Right lung (tissue), 5 donors: ENCODE data around the gene PLEKHN1. TPM values are rescaled to one million over a fixed set of nuclear protein-coding genes. Genes with fewer than 3 reads are reported as not detected.

ENCODE experiments used
- DNase-seq, 2 donors: peaks; one replicate each; pipeline ENCODE4 v3.0.0-alpha.2; 2013
- polyA plus RNA-seq, 5 donors: library from polyadenylated mRNA; unstranded; fragments of 120-200 nt; gene quantifications; one replicate each; pipeline versions ENCODE4 v1.2.1 to v1.2.3, GENCODE V29; 2013; ENCODE audit warnings: inconsistent platforms in 1 of 5, low replicate concordance in 1 of 5; ENCODE audit not compliant: insufficient read length in 5 of 5, insufficient read depth in 1 of 5

PLEKHN1 gene
- polyA plus RNA-seq, 5 donors = 0.24 to 1.1 (median 0.45) TPM

GRCh38 chr1:960363-961131 is 5.7 kb upstream of the PLEKHN1 start, which contains the start of gene KLHL17:
TSS of gene KLHL17 (plus strand) at chr1:960584. CDS start at chr1:960694, 110 bp downstream.
- DNase-seq = peak in 1 of 2 donors; percentile 30

DNA sequence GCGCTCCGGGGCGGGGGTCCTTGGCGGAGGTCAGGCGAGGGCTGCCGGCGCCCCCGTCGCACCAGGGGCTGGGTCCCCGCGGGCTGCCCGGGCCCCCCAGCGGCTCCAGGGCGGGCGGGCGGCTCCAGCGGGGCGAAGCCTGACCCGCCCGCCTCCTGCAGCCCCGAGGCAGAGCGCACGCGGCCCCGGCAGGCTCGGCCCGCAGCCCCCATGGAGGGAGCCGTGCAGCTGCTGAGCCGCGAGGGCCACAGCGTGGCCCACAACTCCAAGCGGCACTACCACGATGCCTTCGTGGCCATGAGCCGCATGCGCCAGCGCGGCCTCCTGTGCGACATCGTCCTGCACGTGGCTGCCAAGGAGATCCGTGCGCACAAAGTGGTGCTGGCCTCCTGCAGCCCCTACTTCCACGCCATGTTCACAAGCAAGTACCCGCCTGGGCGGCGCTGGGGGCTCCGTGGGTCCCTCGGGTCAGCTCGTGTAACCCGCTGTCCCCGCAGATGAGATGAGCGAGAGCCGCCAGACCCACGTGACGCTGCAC is 5.1 kb upstream of the PLEKHN1 start:
- DNase-seq = no peak

DNA sequence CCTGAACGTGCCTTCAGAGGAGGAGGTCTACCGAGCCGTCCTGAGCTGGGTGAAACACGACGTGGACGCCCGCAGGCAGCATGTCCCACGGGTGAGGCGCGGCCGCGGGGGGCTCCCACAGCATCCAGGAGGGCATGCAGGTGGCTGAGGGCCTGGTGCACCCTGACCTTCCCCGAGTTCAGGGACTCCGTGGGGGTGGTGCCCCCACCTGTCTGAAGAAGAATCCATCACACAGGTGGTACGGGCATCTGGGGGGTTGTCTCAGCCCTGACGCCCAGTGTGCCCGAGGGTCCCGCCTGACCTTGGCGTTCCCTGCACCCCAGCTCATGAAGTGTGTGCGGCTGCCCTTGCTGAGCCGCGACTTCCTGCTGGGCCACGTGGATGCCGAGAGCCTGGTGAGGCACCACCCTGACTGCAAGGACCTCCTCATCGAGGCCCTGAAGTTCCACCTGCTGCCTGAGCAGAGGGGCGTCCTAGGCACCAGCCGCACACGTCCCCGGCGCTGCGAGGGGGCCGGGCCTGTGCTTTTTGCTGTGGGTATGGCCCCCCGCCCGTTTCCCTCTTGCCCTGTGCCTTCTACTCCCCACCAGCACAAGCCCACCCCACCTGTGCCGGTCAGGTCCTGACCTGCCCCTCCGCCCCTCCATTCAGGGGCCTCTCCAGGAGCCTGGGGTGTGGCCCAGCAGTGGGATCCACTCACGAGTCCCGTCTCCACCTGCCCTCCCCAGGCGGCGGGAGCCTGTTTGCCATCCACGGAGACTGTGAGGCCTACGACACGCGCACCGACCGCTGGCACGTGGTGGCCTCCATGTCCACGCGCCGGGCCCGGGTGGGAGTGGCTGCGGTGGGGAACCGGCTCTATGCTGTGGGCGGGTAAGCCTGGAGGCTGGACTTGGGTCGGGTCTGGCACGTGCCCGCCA is 3.6 kb upstream of the PLEKHN1 start:
- no peak for DNase-seq

DNA sequence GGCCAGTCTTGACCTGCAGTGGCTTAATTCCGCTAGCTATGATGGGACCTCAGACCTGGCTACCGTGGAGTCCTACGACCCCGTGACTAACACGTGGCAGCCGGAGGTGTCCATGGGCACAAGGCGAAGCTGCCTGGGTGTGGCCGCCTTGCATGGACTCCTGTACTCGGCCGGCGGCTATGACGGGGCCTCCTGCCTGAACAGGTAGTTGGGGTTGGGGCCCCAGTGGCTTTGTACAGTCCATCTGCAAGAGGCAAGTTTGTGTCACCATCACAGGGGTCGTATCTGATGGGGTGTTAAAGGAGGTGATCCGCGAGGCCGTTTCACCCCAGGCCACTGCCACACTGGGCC is 3.0 kb upstream of the PLEKHN1 start:
- no peak for DNase-seq

DNA sequence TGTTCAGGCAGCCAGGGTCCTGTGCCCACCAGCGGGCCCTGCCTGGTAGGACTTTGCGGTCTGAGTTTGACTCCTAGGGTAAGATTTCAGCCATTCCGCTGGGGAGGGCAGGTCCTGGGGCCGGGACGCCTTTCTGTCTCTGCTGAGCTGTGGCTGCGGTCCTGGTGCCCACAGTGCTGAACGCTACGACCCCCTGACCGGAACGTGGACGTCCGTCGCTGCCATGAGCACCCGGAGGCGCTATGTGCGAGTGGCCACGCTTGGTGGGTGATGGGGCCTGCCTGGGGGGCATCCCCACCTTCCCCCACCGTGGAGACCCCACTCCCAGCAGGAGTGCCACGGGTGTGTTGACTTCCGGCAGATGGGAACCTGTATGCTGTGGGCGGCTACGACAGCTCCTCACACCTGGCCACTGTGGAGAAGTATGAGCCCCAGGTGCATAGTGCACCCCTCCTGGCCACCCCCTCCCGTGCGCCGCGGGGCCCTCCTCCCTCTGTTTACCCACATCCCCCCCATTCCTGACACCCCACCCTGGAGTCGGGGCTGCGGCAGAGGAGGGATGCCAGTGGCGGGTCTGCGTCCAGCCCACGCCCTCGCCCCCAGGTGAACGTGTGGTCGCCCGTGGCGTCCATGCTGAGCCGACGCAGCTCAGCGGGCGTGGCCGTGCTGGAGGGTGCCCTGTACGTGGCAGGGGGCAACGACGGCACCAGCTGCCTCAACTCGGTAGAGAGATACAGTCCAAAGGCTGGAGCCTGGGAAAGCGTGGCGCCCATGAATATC is 2.3 kb upstream of the PLEKHN1 start:
- no peak for DNase-seq

DNA sequence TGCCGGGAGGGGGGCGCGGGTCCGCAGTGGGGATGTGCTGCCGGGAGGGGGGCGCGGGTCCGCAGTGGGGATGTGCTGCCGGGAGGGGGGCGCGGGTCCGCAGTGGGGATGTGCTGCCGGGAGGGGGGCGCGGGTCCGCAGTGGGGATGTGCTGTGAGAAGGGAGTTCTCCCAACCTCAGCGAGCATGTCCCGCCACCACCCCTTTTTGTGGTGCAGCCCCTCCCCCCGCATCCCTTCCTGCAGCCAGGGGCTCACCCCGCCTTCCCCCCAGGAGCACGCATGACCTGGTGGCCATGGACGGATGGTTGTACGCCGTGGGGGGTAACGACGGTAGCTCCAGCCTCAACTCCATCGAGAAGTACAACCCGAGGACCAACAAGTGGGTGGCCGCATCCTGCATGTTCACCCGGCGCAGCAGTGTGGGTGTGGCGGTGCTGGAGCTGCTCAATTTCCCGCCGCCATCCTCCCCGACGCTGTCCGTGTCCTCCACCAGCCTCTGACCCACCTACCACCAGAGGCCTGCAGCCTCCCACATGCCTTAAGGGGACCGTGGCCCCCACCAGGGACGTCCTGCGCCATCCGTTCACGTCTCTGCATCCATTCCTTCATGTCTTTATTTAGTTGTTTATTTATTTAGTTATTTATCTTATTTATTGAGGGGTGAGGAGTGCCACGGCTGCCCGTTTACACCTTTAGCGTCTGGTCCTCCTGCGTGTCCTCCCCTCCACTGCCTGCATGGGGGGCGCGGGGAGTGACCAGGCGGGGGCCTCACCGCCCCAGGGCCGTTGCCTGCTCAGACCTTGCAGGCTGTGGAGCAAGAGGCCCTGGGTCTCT is 1.4 kb upstream of the PLEKHN1 start:
- no peak for DNase-seq

GRCh38 chr1:965526-966134 is 652 bp upstream of the PLEKHN1 start:
- DNase-seq = no peak

- peak; percentile 32 to 34 for DNase-seq
Measured at GRCh38 chr1:966704-967300, 520 bp downstream of the PLEKHN1 start.

GRCh38 chr1:967466-968343 is 1.4 kb downstream of the PLEKHN1 start:
- DNase-seq = no peak

DNA sequence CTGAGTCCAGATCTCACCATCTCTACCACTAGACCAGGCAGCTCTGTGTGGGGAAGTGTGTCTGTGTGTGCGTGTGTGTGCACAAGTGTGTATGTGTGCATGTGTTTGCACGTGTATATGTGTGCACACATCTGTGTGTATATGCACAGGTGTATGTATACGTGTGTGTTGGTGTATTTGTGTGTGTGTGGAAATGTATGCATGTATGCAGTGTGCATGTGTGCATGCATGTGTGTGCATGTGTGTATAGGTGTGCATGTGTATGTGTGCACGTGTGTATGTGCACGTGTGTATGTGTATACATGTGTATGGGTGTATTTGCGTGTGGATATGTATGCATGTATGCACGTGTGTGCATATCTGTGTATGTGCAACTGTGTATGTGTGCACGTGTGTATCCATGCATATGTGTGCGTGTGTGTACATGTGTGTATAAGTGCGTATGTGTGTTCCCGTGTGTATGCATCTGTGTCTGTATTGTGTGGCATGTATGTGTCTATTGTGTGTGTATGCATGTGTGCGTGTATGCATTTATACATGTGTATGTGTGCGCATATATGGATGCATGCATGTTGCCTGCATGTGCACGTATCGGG is 3.1 kb downstream of the PLEKHN1 start:
- DNase-seq = no peak

DNA sequence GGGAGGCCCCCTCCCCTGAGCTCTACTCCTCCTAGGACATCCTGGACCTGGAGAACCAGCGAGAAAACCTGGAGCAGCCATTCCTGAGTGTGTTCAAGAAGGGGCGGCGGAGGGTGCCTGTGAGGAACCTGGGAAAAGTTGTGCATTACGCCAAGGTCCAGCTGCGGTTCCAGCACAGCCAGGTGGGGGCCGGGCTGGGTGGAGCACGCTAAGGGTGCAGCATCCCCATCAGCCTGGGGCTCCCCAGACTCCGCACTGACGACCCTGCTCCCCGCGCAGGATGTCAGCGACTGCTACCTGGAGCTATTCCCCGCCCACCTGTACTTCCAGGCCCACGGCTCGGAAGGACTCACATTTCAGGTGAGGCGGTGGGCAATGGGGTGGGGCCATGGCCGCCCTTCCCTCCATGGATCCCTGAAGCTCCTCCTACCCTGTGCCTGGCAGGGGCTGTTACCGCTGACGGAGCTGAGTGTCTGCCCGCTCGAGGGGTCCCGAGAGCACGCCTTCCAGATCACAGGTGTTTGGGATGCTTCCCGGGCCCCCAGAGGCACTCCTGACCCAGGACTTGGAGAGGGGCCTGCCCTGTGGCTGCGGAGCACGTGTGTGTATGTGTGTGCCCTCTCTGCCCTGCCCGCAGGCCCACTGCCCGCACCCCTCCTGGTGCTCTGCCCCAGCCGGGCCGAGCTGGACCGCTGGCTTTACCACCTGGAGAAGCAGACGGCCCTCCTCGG is 4.1 kb downstream of the PLEKHN1 start:
- no peak for DNase-seq

- DNase-seq = no peak
Measured at GRCh38 chr1:970973-971730, 4.9 kb downstream of the PLEKHN1 start.

GRCh38 chr1:971751-972506 is 5.6 kb downstream of the PLEKHN1 start:
- DNase-seq = no peak

DNA sequence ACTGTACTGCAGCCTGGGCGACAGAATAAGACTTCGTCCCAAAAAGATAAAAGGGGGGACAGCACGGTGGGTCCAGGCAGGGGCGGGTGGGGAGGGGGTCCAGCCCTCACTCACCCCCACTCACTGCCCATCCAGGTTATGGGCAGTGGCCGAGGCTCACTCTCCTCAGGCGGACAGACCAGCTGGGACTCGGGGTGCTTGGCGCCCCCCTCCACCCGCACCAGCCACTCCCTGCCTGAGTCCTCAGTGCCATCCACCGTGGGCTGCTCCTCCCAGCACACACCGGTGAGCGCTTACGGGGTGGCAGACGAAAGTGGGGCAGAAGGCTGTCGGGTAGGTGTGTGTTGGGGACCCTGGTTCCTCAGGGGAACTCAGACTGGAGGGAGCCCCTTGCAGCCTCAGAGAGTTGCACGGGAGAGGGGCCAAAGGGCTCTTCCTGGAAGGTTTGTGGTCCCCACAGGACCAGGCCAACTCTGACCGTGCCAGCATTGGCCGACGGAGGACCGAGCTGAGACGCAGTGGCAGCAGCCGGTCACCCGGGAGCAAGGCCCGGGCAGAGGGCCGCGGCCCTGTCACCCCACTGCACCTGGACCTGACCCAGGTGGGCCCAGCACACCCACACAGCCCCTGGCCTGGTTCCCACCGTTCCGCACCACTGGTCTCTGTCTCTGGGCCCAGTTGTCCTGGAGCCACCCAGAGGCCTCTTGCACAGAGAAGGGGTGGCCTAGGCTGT is 6.6 kb downstream of the PLEKHN1 start:
- no peak for DNase-seq
